ENCODE results near the gene SLC25A45. TPM values are rescaled to one million over a fixed set of nuclear protein-coding genes. Genes with fewer than 3 reads are reported as not detected.
A peak's percentile ranks its signal among the peaks of the same experiment; 100 is the strongest.

SLC25A45 gene
- total RNA-seq, 1 donor from 2014 or later: 5.3 TPM

DNA sequence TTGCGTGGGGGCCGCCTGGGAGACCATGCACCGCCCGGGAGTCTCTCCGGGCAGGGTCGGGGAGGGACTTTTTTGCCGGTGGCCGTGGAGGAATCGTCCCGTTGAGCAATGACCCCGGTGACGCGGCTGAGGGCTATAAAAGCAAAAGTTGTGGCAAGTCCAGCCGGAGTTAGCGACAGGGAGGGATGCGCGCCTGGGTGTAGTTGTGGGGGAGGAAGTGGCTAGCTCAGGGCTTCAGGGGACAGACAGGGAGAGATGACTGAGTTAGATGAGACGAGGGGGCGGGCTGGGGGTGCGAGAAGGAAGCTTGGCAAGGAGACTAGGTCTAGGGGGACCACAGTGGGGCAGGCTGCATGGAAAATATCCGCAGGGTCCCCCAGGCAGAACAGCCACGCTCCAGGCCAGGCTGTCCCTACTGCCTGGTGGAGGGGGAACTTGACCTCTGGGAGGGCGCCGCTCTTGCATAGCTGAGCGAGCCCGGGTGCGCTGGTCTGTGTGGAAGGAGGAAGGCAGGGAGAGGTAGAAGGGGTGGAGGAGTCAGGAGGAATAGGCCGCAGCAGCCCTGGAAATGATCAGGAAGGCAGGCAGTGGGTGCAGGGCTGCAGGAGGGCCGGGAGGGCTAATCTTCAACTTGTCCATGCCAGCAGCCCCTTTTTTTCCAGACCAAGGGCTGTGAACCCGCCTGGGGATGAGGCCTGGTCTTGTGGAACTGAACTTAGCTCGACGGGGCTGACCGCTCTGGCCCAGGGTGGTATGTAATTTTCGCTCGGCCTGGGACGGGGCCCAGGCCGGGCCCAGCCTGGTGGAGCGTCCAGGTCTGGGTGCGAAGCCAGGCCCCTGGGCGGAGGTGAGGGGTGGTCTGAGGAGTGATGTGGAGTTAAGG, 40.4 kb upstream of the SLC25A45 start, which contains the start of gene NEAT1:
Gene NEAT1 (plus strand): TSS at position 166 of the 883 bp plus-strand sequence.
- peaks cover 78% of the 10 kb centered on the region for H3K4me1 Mint-ChIP-seq (ENCODE audit: low read depth)
- TF ChIP-seq, protein P1, sequence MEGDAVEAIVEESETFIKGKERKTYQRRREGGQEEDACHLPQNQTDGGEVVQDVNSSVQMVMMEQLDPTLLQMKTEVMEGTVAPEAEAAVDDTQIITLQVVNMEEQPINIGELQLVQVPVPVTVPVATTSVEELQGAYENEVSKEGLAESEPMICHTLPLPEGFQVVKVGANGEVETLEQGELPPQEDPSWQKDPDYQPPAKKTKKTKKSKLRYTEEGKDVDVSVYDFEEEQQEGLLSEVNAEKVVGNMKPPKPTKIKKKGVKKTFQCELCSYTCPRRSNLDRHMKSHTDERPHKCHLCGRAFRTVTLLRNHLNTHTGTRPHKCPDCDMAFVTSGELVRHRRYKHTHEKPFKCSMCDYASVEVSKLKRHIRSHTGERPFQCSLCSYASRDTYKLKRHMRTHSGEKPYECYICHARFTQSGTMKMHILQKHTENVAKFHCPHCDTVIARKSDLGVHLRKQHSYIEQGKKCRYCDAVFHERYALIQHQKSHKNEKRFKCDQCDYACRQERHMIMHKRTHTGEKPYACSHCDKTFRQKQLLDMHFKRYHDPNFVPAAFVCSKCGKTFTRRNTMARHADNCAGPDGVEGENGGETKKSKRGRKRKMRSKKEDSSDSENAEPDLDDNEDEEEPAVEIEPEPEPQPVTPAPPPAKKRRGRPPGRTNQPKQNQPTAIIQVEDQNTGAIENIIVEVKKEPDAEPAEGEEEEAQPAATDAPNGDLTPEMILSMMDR (IDR thresholded peaks at IDR 0.05; ENCODE audit: unreplicated experiment): no peak
- H3K27me3 Mint-ChIP-seq: no peaks in the 10 kb centered on the region

DNA sequence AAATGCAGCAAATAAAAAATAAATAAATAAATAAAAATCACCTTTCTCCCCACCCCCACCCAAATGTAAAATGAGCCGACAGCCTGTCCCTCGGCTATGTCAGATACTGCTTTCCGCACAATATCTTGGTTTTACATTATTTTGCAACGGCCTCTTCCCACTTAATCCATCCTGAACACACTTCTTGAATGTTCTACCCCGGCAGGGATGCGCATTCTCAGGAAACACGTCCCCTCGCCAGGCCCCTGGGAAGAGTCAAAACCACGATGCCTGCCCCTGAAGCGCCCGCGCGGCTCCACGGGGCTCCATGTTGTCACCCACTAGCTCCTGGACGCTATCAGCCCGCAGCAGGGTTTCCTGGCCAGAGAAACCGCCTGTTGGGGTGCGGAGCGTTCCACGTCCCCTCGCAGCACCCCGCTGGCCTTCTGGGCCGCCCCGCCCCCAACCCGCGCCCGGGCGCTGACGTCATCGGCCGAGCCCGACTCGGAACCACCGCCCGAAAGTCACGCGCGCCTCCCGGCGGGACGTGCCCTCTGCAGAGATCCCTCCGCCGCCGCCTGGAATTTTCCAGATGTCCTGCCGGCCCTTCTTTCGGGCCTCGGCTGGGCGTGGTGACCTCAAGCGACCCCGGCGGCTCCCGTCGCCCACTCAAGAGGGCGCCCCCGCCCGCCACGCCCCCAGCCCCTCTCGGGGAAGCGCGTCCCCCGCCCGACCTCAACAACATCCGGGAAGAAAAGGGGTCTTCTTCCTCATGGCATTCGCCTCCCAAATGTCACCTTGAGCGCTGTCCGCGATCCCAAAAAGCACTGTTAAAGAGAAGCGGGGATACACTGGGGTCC, 39.6 kb upstream of the SLC25A45 start:
- peak; percentile 93 for DNase-seq (ENCODE audit: low spot score, unreplicated experiment)
- Mint-ChIP-seq H3K4me1 (ENCODE audit: low read depth) (peaks cover 80% of the 10 kb centered on the region), H3K36me3 (ENCODE audit: insufficient read depth) (no peaks in the 10 kb centered on the region), H3K27me3 (no peaks in the 10 kb centered on the region), H3K9me3 (ENCODE audit: low read depth) (no peaks in the 10 kb centered on the region), H3K4me3 (ENCODE audit: low read depth) (peak overlapping the region; percentile 68), H3K27ac (peak overlapping the region; percentile 99)
- TF ChIP-seq, protein P1 (IDR thresholded peaks at IDR 0.05; ENCODE audit: unreplicated experiment): peak; percentile 3

More for the DNA sequence above, 40.4 kb upstream of the SLC25A45 start, which contains the start of gene NEAT1:
- Mint-ChIP-seq H3K9me3 (ENCODE audit: low read depth) (no peaks in the 10 kb centered on the region), H3K27ac (peak within 1 kb of the TSS; percentile 99), H3K4me3 (ENCODE audit: low read depth) (peak within 1 kb of the TSS; percentile 68), H3K36me3 (ENCODE audit: insufficient read depth) (no peaks in the 10 kb centered on the region)
- peak; percentile 67 for DNase-seq (ENCODE audit: low spot score, unreplicated experiment)

DNA sequence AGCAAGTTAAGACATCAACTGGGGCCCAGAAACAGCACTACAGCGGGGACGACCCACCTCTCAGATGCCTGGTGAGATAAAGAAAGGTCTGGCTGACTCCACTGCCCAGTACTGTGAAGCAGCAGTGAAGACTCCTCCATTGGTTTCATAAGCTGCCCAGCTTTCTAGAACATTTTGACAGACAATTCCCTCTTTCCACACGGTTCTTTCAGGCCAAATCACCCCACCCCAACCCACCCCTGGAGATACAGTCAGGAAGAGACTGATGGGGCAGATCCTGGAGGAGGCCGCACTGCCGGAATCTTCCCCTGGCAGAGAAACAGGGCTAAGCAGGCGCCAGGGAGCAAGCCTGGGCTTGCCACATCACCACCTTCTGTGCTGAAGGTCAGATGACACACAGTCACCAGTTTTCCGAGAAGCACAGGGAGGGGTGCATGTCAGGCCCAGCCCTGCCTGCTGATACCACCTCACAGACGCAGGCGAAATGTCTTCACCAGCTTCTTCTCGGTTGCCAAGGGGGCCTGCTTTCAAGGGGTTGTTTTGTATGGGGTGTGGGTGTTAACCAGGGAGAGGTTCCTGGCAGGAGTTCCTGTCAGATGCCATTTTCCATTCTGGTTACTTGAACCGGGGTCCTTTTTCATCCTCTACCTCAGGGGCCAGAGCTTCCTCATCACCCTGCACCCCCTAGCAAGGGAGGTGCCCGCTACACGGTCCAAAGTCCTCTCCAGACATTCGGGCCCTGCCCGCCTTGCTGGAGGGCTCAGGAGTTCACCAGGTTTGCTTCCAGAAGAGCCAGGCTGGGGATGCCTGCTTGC, 38.7 kb upstream of the SLC25A45 start:
- H3K27me3 Mint-ChIP-seq: no peaks in the 10 kb centered on the region
- peak overlapping the region; percentile 99 for H3K27ac Mint-ChIP-seq
- peaks cover 80% of the 10 kb centered on the region for H3K4me1 Mint-ChIP-seq (ENCODE audit: low read depth)
- DNase-seq (ENCODE audit: low spot score, unreplicated experiment): no peak
- no peaks in the 10 kb centered on the region for H3K9me3 Mint-ChIP-seq (ENCODE audit: low read depth)
- TF ChIP-seq, protein P1 (IDR thresholded peaks at IDR 0.05; ENCODE audit: unreplicated experiment): no peak
- H3K36me3 Mint-ChIP-seq (ENCODE audit: insufficient read depth): no peaks in the 10 kb centered on the region
- peak overlapping the region; percentile 68 for H3K4me3 Mint-ChIP-seq (ENCODE audit: low read depth)

DNA sequence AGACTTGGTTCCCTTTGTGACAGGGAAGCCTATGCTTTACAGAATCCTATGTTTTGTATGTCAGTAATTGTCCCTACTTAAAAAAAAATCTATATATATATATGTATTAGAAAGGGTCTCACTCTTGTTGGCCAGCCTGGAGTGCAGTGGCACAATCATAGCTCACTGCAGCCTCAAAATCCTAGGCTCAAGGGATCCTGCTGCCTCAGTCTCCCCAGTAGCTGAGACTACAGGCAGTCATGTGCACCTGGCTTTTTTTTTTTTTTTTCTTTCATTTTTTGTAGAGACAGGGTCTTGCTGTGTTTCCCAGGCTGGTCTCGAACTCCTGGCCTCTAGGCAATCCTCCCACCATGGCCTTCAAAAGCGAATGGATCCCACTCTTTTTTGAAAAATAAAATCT, 38.1 kb upstream of the SLC25A45 start:
- peak overlapping the region; percentile 38 for H3K4me3 Mint-ChIP-seq (ENCODE audit: low read depth)
- H3K27me3 Mint-ChIP-seq: no peaks in the 10 kb centered on the region
- no peak for DNase-seq (ENCODE audit: low spot score, unreplicated experiment)
- no peaks in the 10 kb centered on the region for H3K36me3 Mint-ChIP-seq (ENCODE audit: insufficient read depth)
- peaks cover 80% of the 10 kb centered on the region for H3K4me1 Mint-ChIP-seq (ENCODE audit: low read depth)
- peak overlapping the region; percentile 99 for H3K27ac Mint-ChIP-seq
- no peaks in the 10 kb centered on the region for H3K9me3 Mint-ChIP-seq (ENCODE audit: low read depth)
- TF ChIP-seq, protein P1 (IDR thresholded peaks at IDR 0.05; ENCODE audit: unreplicated experiment): no peak
